ENCODE data around the gene FAM72D.
"Not testable (repeated sequence)": the region's sequence is repeated elsewhere in the genome, so short reads cannot be mapped to it uniquely, and the experiment has no call there.

Gene FAM72D

GRCh38 chr1:145095284-145096057 is at the start of gene FAM72D, which contains the start of gene SRGAP2B:
FAM72D (plus strand) TSS chr1:145095974; CDS start chr1:145096848, 874 bp downstream.
SRGAP2B (minus strand) TSS chr1:145095328; CDS start chr1:145092901, 2,427 bp downstream.
- H3K9me3 Mint-ChIP-seq: not testable (repeated sequence)

GRCh38 chr1:145047553-145047952 is 48.2 kb upstream of the FAM72D start:
- not testable (repeated sequence) for H3K4me1 Mint-ChIP-seq (ENCODE audit: low read depth); H3K27ac Mint-ChIP-seq; H3K36me3 Mint-ChIP-seq (ENCODE audit: low read depth); H3K4me3 Mint-ChIP-seq; H3K9me3 Mint-ChIP-seq; H3K27me3 Mint-ChIP-seq (ENCODE audit: low read depth)

More at GRCh38 chr1:145095284-145096057, at the start of gene FAM72D, which contains the start of gene SRGAP2B:
- not testable (repeated sequence) for H3K36me3 Mint-ChIP-seq (ENCODE audit: low read depth); H3K27me3 Mint-ChIP-seq (ENCODE audit: low read depth); H3K4me1 Mint-ChIP-seq (ENCODE audit: low read depth); H3K27ac Mint-ChIP-seq
- peak within 1 kb of the TSS; percentile 40 for H3K4me3 Mint-ChIP-seq

GRCh38 chr1:145048181-145048856 is 47.5 kb upstream of the FAM72D start:
- H3K4me3 Mint-ChIP-seq; H3K9me3 Mint-ChIP-seq; H3K27ac Mint-ChIP-seq; H3K4me1 Mint-ChIP-seq (ENCODE audit: low read depth); H3K36me3 Mint-ChIP-seq (ENCODE audit: low read depth); H3K27me3 Mint-ChIP-seq (ENCODE audit: low read depth): not testable (repeated sequence)

DNA sequence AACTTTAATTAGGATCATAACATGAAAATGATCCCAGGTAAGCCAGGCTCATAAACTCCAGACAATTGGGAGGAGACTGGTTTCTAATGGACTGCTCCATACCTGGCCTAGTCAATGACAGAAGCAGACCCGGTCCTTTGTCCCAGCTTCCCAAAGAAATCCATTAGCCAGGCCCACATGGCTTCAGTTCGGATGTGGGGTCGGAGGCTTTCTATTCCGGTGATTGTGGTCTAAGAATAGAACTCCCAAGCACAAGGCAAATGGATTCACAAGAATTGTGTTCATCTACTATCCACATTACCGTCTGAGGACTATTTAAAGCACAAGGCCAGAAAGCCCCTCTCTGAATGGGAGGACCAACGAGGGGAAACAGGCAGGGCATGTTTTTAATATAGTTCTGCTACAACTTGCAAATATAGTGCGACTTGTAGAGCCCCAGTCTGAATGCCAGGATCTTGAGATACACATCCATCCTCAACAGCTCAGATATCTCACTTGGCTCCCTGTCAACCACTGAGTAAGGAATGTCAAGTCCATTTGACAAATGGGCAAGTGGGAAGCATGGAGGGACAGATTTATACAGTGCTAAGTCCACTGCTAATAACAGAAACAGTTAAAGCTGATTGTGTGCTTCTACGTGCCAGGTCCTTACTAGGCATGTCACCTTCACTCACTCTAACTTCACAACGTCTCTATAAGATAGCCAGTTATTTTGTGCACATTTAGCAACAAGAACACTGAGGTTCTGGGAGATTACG is 43.6 kb upstream of the FAM72D start:
- H3K4me1 Mint-ChIP-seq (ENCODE audit: low read depth); H3K4me3 Mint-ChIP-seq; H3K9me3 Mint-ChIP-seq; H3K27ac Mint-ChIP-seq; H3K36me3 Mint-ChIP-seq (ENCODE audit: low read depth); H3K27me3 Mint-ChIP-seq (ENCODE audit: low read depth): not testable (repeated sequence)

DNA sequence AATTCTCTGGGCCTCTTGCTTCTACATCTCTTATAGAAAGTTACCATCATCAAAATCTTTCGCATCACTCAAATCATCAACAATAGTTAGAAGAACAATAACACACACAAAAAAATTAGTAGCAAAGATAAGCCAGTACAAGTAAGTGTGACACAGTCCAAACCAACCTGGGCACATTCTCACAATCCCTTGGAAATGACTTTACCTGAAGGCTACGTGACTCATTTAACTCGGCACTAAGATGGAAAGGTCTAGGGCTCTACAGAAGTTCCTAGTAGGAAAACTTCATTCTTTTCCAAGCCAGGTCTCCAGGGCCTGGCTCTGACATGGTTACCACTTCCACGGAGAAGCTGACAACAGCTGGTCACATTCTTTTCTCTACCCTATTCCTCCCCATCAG is 42.3 kb upstream of the FAM72D start:
- H3K9me3 Mint-ChIP-seq; H3K27ac Mint-ChIP-seq; H3K36me3 Mint-ChIP-seq (ENCODE audit: low read depth); H3K4me3 Mint-ChIP-seq; H3K27me3 Mint-ChIP-seq (ENCODE audit: low read depth); H3K4me1 Mint-ChIP-seq (ENCODE audit: low read depth): not testable (repeated sequence)

DNA sequence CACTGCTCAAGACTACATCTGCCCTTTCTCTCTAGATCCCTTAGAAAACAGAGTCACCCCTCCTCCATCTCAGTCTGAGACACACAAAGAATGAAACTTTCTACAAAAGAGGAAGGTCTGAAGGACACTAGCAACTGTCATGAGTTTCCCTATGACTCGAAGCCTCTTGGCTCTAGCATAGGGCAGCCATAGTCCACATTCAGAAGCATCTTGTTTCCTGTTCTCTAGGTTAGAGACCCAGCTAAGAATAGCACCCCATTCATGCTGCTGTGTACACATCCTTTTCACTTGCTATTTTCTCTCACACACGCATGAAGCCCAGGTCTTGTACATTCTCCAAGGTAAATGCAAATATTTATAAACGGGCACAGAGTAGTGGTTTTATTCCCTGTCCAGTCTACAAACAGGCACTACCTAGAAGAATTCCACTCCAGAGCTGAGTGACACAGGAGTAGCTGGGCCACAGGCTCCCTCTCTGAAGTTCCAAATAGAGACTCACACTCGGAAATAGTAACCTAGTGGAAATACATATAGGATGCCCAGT is 40.5 kb upstream of the FAM72D start:
- not testable (repeated sequence) for H3K27ac Mint-ChIP-seq; H3K36me3 Mint-ChIP-seq (ENCODE audit: low read depth); H3K4me3 Mint-ChIP-seq; H3K4me1 Mint-ChIP-seq (ENCODE audit: low read depth); H3K27me3 Mint-ChIP-seq (ENCODE audit: low read depth); H3K9me3 Mint-ChIP-seq

DNA sequence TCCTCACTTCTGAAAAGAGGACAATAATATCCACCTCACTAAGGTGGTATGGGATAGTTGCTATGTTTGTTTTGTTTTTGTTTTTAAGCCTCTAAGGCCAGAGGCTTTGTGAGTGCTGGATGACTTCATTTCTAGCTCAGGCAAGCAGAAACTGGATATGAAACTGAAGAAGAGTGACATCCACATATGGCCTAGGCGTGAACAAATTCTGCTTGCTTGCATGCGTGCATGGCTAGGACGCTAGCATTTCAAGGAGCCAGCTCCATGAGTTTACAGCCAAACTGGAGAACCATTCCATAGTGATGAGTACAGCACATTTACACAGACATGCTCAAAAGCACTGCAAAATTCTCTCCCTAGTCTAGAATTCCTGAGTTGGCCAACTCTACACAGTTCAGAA is 37.6 kb upstream of the FAM72D start:
- H3K36me3 Mint-ChIP-seq (ENCODE audit: low read depth); H3K4me3 Mint-ChIP-seq; H3K27me3 Mint-ChIP-seq (ENCODE audit: low read depth); H3K9me3 Mint-ChIP-seq; H3K27ac Mint-ChIP-seq; H3K4me1 Mint-ChIP-seq (ENCODE audit: low read depth): not testable (repeated sequence)

GRCh38 chr1:145063285-145063684 is 32.5 kb upstream of the FAM72D start:
- not testable (repeated sequence) for H3K4me1 Mint-ChIP-seq (ENCODE audit: low read depth); H3K36me3 Mint-ChIP-seq (ENCODE audit: low read depth); H3K4me3 Mint-ChIP-seq; H3K27me3 Mint-ChIP-seq (ENCODE audit: low read depth); H3K27ac Mint-ChIP-seq; H3K9me3 Mint-ChIP-seq

DNA sequence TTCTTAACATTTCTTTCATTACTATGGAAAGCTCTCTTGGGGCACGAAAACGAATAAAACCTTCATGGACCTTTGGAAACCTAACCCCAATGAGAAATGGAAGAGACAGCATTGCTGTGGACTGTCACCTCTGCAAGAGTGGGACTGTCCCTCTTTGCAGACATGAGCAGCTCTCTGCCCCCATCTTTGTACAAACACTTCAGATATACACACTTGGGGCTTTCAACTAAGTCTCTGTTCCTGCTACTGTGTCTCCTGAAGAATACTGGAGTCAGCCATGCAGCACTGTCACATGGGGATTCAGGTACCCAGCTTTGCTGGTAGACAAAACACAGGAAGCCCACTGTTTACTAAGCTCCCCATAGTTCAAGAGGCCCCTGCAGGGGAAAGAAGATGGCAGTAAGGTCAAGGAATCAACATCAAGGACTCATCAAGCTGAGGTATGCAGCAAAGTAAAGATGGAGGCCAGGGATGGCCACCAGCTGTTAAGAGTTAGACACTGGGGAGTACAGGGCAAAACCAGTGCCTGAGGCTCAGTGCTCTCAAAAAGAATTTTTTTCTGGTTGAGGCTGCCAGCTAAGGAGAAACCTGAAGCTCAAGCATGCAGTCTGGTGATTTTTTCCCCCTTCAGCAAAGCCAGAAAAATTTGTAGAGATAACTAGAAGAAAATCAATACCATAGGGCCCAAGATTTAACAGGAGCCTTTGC is 31.7 kb upstream of the FAM72D start:
- not testable (repeated sequence) for H3K4me1 Mint-ChIP-seq (ENCODE audit: low read depth); H3K9me3 Mint-ChIP-seq; H3K36me3 Mint-ChIP-seq (ENCODE audit: low read depth); H3K4me3 Mint-ChIP-seq; H3K27me3 Mint-ChIP-seq (ENCODE audit: low read depth); H3K27ac Mint-ChIP-seq

DNA sequence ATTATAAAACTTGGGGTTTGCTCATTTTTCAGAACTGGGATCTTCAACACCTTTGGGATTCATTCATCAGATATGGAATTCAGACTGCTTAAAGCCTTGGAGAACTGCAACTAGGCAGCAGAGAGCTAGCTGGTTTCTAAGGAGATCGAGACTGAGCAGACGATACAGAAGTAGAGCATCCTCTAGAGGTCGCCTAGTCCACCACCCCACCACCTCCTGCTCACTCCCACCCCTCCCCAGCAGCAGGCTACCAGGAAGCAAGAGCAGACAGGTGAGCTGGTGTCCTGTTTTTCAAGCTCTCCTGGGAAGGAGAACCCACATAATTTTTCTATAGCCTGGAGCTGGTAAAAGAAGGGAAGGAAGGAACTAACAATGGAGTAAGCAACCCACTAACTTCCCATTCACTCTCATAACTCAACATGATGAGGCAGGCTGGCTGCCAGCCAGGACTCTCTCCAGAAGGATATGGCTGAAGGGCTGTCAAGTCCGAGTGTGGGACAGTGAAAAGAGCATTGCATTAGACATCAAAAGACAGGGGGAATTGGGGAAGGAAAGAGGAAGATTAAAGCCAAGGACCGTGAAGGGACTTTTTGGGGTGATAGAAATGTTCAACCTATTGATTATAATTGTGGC is 30.5 kb upstream of the FAM72D start:
- not testable (repeated sequence) for H3K4me3 Mint-ChIP-seq; H3K9me3 Mint-ChIP-seq; H3K36me3 Mint-ChIP-seq (ENCODE audit: low read depth); H3K4me1 Mint-ChIP-seq (ENCODE audit: low read depth); H3K27ac Mint-ChIP-seq; H3K27me3 Mint-ChIP-seq (ENCODE audit: low read depth)

DNA sequence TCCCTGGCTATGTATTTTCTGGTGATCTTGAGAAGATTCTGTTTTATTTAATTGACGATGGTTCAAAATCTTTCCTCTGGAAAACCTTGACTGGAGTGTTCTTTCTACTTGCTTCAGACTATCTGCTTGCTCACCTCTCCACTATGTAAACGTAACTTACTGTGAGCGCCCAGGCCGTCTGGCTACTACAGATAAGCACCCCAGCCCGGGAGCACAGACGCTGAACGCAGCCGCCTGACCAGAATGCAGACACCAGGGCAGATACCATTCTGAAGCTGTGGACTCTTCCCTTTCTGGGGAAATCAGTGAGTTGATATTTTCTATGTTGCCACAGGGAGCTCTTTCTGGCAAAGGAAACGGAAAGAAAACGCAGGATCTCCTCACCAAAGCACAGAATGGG is 29.3 kb upstream of the FAM72D start:
- not testable (repeated sequence) for H3K27ac Mint-ChIP-seq; H3K9me3 Mint-ChIP-seq; H3K27me3 Mint-ChIP-seq (ENCODE audit: low read depth); H3K36me3 Mint-ChIP-seq (ENCODE audit: low read depth); H3K4me1 Mint-ChIP-seq (ENCODE audit: low read depth); H3K4me3 Mint-ChIP-seq

DNA sequence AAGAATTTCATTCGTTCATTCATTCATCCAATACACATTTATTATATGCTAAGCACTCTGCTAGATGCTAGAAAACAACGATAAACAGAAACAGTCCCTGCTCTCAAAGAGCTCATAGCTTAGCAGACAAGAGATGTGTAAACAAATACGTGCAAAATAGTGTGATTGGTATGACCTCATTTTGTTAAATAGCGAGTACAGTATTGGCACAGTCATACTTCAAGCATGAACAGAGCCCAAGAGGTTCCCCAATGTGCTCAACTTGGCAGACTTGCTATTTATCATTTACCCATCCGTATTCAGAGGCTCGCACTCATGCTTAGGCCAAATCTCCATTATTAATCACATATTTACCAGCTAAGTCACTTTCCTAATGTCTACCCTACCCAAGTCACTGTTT is 24.2 kb upstream of the FAM72D start:
- not testable (repeated sequence) for H3K4me3 Mint-ChIP-seq; H3K27ac Mint-ChIP-seq; H3K27me3 Mint-ChIP-seq (ENCODE audit: low read depth); H3K36me3 Mint-ChIP-seq (ENCODE audit: low read depth); H3K4me1 Mint-ChIP-seq (ENCODE audit: low read depth); H3K9me3 Mint-ChIP-seq

DNA sequence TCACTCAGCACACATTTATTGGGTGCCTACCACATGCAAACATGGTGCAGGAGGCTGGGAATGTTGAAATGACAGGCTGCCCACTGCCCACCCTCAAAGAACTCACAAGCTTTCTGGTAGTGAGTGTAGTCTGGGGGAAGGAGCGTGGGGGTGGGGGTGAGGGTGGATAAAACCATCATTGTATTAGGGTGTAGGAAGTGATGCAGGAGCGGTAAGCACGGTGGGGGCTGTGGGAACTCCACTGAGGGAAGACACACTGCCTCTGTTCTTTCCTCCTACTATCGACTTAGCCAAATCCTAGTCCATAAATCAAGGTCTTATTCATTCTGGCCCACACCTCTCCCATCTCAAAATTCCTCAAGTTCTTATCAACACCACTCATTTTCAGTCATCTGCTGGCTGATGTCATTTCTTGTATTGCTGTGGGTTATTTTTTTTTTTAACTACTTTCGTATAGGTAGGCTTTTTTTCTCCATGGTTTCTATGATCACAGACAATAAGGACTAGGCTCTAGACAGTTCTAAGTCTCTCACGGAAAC is 21.7 kb upstream of the FAM72D start:
- not testable (repeated sequence) for H3K27ac Mint-ChIP-seq; H3K36me3 Mint-ChIP-seq (ENCODE audit: low read depth); H3K9me3 Mint-ChIP-seq; H3K4me1 Mint-ChIP-seq (ENCODE audit: low read depth); H3K4me3 Mint-ChIP-seq; H3K27me3 Mint-ChIP-seq (ENCODE audit: low read depth)

DNA sequence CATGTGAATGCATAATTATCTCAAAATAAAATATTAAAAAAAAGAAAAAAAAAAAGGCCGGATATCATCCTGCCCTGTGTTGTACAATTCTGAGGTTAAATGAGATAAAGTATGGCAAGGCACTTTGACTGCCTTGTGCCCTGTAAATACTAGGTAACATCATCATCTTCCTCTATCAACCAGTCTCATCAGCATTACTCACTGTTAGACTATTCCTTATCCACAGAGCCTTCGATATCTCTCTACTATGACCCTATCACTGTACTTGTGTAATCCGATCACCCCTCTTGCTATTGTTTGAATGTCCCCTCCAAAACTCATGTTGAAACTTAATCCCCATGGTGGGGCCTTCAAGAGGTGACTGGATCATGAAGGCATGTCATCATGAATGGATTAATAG is 18.9 kb upstream of the FAM72D start:
- not testable (repeated sequence) for H3K4me3 Mint-ChIP-seq; H3K36me3 Mint-ChIP-seq (ENCODE audit: low read depth); H3K27me3 Mint-ChIP-seq (ENCODE audit: low read depth); H3K4me1 Mint-ChIP-seq (ENCODE audit: low read depth); H3K9me3 Mint-ChIP-seq; H3K27ac Mint-ChIP-seq

Measured in T-helper 1 cell treated with Interleukin-12 subunit alpha and Interleukin-12 subunit beta and Interleukin-4 antibody, amounts not matched to agents 30 μg/mL and 1 μg/mL, for 36 hours (primary cell).